ENCODE results near the gene IL4R. TPM values are rescaled to one million over a fixed set of nuclear protein-coding genes. Genes with fewer than 3 reads are reported as not detected.
"Not testable (repeated sequence)": the region's sequence is repeated elsewhere in the genome, so short reads cannot be mapped to it uniquely, and the experiment has no call there.

IL4R gene
- polyA plus RNA-seq, 3 donors, result 14.3 to 17.3 (median 14.5) TPM

DNA sequence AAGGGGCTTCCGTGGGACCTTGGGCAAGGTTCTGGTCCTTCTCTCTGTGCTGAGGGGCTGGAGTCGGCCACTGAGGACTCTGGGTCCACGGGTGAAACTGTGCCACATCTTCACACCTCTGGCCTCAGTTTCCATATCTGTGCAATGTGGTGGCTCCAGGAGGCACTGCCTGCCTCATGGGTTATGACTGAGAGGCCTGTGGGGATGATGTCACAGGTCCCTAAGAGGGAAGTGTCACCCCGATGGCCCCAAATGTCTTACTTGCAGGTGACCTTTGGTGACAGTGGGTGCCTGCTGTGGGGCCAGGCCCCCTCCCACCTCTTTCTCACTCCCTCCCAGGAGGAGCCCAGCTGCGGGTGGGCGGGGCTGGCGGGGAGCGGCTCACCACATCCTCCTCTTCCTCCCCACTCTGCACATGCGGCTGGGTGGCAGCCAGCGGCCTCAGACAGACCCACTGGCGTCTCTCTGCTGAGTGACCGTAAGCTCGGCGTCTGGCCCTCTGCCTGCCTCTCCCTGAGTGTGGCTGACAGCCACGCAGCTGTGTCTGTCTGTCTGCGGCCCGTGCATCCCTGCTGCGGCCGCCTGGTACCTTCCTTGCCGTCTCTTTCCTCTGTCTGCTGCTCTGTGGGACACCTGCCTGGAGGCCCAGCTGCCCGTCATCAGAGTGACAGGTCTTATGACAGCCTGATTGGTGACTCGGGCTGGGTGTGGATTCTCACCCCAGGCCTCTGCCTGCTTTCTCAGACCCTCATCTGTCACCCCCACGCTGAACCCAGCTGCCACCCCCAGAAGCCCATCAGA, 88.2 kb downstream of the IL4R start, which contains the start of gene IL21R:
IL21R (plus strand) TSS at position 407 of the 801 bp plus-strand sequence. CDS start 27,898 bp downstream, outside the sequence.
- DNase-seq (ENCODE audit: low read depth in 3 of 3, low spot score in 2 of 3), result no peak

- no peak for DNase-seq (ENCODE audit: low read depth in 3 of 3, low spot score in 2 of 3)
These were observed 88.8 kb downstream of the IL4R start for GRCh38 chr16:27402569-27402963.

DNA sequence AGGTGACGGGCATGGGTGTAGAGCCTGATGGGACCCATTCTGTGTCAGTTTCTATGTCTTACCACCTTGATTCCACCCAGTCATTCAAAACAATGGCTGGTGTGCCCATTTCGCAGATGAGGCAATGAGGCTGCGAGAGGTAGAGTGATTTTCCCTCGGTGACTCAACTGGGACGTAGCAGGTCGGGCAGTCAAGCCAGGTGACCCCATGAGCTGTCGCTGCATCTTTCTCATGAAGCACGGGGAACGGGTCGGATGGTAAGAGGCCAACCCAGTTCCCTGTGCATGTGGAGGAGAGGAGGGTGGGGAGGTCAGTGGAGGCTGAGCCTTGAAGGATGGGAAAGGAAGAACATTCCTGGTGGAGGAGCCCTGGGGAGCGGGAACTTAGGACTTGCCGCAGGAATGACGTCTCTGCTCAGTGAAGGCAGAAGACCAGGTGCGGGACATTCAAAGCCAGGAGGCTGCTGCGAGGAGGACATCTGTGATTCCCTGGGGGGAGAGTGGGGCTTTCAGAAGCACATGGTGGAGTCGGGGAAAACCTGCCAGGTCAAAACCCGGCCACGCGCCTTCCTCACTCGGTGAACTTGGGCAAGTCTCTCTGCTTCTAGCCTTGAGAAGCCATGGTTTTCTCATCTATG, 89.3 kb downstream of the IL4R start:
- DNase-seq (ENCODE audit: low read depth in 3 of 3, low spot score in 2 of 3), result no peak

DNA sequence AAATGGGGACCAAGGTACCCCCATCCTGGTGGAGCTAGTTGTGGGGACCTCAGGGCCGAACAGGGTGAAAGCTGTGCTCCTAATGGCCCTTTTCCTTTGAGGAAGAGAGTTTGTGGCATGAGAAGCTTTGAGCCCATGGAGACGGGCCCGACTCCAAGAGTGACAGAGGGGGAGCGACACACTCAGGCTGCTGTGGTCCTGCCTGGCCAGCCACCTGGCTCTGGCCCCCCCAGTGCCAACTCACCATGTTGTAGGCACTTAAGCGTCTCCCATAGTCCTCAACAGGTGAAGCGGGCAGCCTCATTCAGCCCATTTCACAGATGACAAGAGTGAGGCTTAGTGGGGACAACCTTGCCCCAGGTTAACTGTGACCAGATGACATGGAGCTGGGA, 89.8 kb downstream of the IL4R start:
- no peak for DNase-seq (ENCODE audit: low read depth in 3 of 3, low spot score in 2 of 3)

GRCh38 chr16:27404163-27404823, 90.5 kb downstream of the IL4R start:
- DNase-seq (ENCODE audit: low read depth in 3 of 3, low spot score in 2 of 3), result no peak

DNA sequence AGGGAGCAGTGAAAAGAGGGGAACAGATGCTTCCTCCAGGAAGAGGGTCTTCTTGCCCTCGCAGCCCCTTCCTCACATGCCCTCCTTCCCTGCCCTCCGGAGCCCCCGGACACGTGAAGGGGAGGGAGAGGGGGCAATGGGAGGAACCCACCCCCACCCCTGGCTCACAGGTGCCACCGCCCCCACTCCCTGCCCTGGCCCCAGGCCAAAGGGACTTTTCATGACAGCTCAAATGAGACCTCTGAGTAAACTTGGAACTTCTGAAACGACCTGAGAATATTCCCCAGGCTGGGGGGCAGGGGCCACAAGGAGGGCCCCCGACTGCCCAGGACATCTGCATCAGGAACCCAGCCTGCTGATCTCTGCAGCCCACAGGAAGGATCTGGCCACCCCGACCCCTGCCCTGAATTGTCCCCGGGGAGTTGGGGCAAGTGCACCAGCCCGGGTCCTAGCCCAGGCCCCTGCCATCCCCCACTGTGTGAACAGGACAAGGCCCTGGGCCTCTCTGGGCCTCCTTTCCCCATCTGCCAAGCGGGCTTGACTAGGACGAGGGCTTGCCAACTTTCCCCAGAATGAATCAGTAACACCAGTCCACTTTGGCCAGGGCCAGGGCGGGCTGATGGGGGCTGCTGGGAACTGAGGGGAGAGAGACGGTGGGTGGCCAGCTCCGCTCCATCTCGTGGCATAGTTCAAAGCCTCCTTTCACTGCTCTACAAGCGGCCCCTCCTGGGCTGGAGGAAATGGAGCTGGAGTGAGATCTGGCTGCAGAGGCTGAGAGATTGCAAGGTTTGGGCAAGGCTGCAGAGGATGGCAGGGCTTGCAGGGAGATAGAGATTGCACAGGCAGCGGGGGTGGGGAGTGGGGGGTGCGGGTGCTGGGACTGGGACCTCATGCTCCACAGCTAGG, 92.0 kb downstream of the IL4R start:
- no peak for DNase-seq (ENCODE audit: low read depth in 3 of 3, low spot score in 2 of 3)

DNA sequence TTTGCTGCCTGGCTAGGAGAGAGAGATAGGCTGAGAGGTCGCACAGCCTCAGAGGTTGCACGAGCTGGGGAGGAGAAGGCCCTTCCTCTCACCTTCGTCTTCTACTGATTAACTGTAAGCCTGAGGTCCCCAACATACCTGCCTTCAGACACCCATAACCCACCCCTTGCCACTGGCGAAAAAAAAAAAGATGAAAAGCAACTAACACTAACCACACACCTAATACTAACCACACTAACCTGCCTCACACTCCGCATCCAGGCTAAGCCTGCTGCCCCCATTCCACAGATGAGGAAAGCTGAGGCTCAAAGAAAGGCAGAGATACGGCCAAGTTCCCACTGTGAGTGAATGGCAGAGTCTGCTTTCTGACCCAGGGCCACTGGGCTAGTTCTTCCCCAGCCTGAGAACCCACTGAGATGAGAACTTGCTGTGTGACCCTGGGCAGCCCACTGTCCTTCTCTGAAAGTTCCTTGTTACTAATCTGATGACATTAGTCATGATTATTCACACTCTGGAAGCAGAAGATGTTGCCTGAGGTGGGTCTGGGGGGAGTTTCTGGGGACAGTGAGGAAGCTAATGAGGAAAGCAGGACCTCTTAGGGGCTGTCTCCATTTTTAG, 92.8 kb downstream of the IL4R start:
- DNase-seq (ENCODE audit: low read depth in 3 of 3, low spot score in 2 of 3), result no peak

DNA sequence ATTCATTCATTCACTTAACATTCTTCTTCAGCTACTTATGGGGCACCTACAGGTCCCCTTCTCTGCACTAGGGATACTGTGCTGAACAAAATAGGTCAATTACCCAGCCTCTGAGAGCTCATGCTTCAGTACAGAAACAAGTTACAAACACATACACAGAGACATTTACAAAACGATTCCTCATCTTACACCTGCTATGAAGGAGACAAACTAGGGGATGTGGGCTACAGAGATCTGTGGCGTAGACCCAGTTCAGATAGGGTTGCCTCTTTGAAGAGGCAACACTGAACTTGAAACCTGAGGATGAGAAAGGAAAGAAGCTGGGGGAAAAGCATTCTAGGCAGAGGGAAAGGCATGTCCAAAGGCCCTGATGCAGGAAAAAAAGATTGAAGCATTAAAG, 93.4 kb downstream of the IL4R start:
- no peak for DNase-seq (ENCODE audit: low read depth in 3 of 3, low spot score in 2 of 3)

GRCh38 chr16:27408012-27408601, 94.3 kb downstream of the IL4R start:
- no peak for DNase-seq (ENCODE audit: low read depth in 3 of 3, low spot score in 2 of 3)

DNA sequence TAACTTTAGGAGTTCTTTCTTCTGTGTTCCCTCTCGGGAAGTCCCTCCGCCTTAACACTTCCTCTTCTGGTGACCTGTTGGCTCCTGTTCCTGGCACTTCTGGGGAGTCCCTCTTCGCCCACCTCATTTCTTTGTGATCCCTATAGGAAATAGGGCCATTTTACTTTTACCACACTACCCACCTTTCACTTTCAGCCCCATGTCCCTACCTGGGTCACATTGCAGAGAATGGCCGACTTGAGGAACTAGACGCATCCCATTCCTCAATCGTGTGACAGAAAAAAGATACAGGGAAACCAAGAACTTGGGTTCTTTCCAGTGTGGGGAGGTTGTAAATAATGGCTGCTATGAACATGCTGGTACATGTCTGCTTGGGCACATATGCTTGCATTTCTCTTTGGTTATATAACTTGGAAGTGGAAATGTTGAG, 94.8 kb downstream of the IL4R start:
- no peak for DNase-seq (ENCODE audit: low read depth in 3 of 3, low spot score in 2 of 3)

GRCh38 chr16:27409958-27410357, 96.2 kb downstream of the IL4R start:
- not testable (repeated sequence) for DNase-seq (ENCODE audit: low read depth in 3 of 3, low spot score in 2 of 3)

GRCh38 chr16:27410761-27411160, 97.0 kb downstream of the IL4R start:
- DNase-seq (ENCODE audit: low read depth in 3 of 3, low spot score in 2 of 3), result no peak

DNA sequence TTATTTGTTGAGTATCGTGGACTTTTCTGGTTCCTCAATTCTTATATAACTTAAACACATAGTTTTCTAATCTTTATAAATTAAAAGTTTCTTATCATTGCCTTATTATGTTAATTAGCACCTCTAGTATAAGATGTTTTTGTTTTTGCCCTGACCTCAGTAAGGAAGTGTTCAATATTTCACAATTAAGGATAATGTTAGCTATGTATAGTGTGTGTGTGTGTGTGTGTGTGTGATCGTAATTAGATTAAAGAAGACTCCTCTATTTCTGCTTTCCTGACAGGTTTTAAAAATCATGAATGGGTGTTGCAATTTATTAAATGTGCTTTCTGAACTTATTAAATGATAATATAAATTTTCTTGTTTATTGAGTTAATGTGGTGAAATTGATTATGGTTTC, 100.2 kb downstream of the IL4R start:
- no peak for DNase-seq (ENCODE audit: low read depth in 3 of 3, low spot score in 2 of 3)

Other genes with a start within 250 kb of the IL4R start
- not detected for gene C16orf82, start 247.0 kb upstream of the IL4R start, polyA plus RNA-seq (ENCODE audit: insufficient read length in 3 of 3)
- 1 to 10 TPM; 8.5 to 9.5 (median 9.4) TPM for gene KDM8, start 110.4 kb upstream of the IL4R start, polyA plus RNA-seq (ENCODE audit: insufficient read length in 3 of 3)
- gene NSMCE1, start 45.2 kb upstream of the IL4R start, polyA plus RNA-seq (ENCODE audit: insufficient read length in 3 of 3), result 10 to 100 TPM; 83.3 to 97.9 (median 94.8) TPM
- under 1 TPM; 0.12 to 0.22 (median 0.18) TPM for gene IL21R, start 88.2 kb downstream of the IL4R start, polyA plus RNA-seq (ENCODE audit: insufficient read length in 3 of 3)
- gene GTF3C1, start 235.9 kb downstream of the IL4R start, polyA plus RNA-seq (ENCODE audit: insufficient read length in 3 of 3), result 10 to 100 TPM; 71.0 to 79.8 (median 79.6) TPM
- 10 to 100 TPM; 20.9 to 22.1 (median 21.9) TPM for gene KATNIP, start 236.2 kb downstream of the IL4R start, polyA plus RNA-seq (ENCODE audit: insufficient read length in 3 of 3)